ENCODE results near the gene ASH1L. TPM values are rescaled to one million over a fixed set of nuclear protein-coding genes. Genes with fewer than 3 reads are reported as not detected.

Gene ASH1L
- total RNA-seq, 1 donor from 2014 or later = 51.5 TPM

- TF ChIP-seq, protein P1, sequence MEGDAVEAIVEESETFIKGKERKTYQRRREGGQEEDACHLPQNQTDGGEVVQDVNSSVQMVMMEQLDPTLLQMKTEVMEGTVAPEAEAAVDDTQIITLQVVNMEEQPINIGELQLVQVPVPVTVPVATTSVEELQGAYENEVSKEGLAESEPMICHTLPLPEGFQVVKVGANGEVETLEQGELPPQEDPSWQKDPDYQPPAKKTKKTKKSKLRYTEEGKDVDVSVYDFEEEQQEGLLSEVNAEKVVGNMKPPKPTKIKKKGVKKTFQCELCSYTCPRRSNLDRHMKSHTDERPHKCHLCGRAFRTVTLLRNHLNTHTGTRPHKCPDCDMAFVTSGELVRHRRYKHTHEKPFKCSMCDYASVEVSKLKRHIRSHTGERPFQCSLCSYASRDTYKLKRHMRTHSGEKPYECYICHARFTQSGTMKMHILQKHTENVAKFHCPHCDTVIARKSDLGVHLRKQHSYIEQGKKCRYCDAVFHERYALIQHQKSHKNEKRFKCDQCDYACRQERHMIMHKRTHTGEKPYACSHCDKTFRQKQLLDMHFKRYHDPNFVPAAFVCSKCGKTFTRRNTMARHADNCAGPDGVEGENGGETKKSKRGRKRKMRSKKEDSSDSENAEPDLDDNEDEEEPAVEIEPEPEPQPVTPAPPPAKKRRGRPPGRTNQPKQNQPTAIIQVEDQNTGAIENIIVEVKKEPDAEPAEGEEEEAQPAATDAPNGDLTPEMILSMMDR (IDR thresholded peaks at IDR 0.05) = no peak
- no peak for DNase-seq (ENCODE audit: extremely low spot score, unreplicated experiment)
- no peak overlapping the region for H3K27ac Mint-ChIP-seq (ENCODE audit: unreplicated experiment)
- no peak overlapping the region for H3K4me3 Mint-ChIP-seq (ENCODE audit: unreplicated experiment)
- H3K9me3 Mint-ChIP-seq (ENCODE audit: unreplicated experiment) = no peaks in the 10 kb centered on the region
- no peaks in the 10 kb centered on the region for H3K4me1 Mint-ChIP-seq (ENCODE audit: unreplicated experiment)
- H3K27me3 Mint-ChIP-seq (ENCODE audit: unreplicated experiment) = no peaks in the 10 kb centered on the region
- H3K36me3 Mint-ChIP-seq (ENCODE audit: unreplicated experiment) = peaks cover 32% of the 10 kb centered on the region
Measured at GRCh38 chr1:155360051-155360450, 202.6 kb downstream of the ASH1L start.

- H3K36me3 Mint-ChIP-seq (ENCODE audit: unreplicated experiment) = peaks cover 58% of the 10 kb centered on the region
- DNase-seq (ENCODE audit: extremely low spot score, unreplicated experiment) = no peak
- TF ChIP-seq, protein P1 (IDR thresholded peaks at IDR 0.05) = no peak
- no peak overlapping the region for H3K27ac Mint-ChIP-seq (ENCODE audit: unreplicated experiment)
- H3K4me3 Mint-ChIP-seq (ENCODE audit: unreplicated experiment) = no peak overlapping the region
- no peaks in the 10 kb centered on the region for H3K27me3 Mint-ChIP-seq (ENCODE audit: unreplicated experiment)
- no peaks in the 10 kb centered on the region for H3K9me3 Mint-ChIP-seq (ENCODE audit: unreplicated experiment)
- H3K4me1 Mint-ChIP-seq (ENCODE audit: unreplicated experiment) = no peaks in the 10 kb centered on the region
Measured at GRCh38 chr1:155352631-155353030, 210.0 kb downstream of the ASH1L start.

- H3K36me3 Mint-ChIP-seq (ENCODE audit: unreplicated experiment) = peaks cover 60% of the 10 kb centered on the region
- H3K4me1 Mint-ChIP-seq (ENCODE audit: unreplicated experiment) = no peaks in the 10 kb centered on the region
- TF ChIP-seq, protein P1 (IDR thresholded peaks at IDR 0.05) = no peak
- H3K9me3 Mint-ChIP-seq (ENCODE audit: unreplicated experiment) = no peaks in the 10 kb centered on the region
- no peak overlapping the region for H3K4me3 Mint-ChIP-seq (ENCODE audit: unreplicated experiment)
- no peaks in the 10 kb centered on the region for H3K27me3 Mint-ChIP-seq (ENCODE audit: unreplicated experiment)
- no peak overlapping the region for H3K27ac Mint-ChIP-seq (ENCODE audit: unreplicated experiment)
- DNase-seq (ENCODE audit: extremely low spot score, unreplicated experiment) = no peak
Measured at GRCh38 chr1:155342842-155343241, 219.8 kb downstream of the ASH1L start.

GRCh38 chr1:155339515-155340097 lies 223.0 kb downstream of the ASH1L start:
- no peaks in the 10 kb centered on the region for H3K9me3 Mint-ChIP-seq (ENCODE audit: unreplicated experiment)

GRCh38 chr1:155334962-155335361 lies 227.6 kb downstream of the ASH1L start:
- Mint-ChIP-seq H3K27me3 (ENCODE audit: unreplicated experiment) (no peaks in the 10 kb centered on the region), H3K4me3 (ENCODE audit: unreplicated experiment) (no peak overlapping the region), H3K36me3 (ENCODE audit: unreplicated experiment) (peaks cover 40% of the 10 kb centered on the region), H3K4me1 (ENCODE audit: unreplicated experiment) (no peaks in the 10 kb centered on the region), H3K27ac (ENCODE audit: unreplicated experiment) (no peak overlapping the region), H3K9me3 (ENCODE audit: unreplicated experiment) (no peaks in the 10 kb centered on the region)
- no peak for DNase-seq (ENCODE audit: extremely low spot score, unreplicated experiment)
- TF ChIP-seq, protein P1 (IDR thresholded peaks at IDR 0.05) = no peak

More at GRCh38 chr1:155339515-155340097, 223.0 kb downstream of the ASH1L start:
- H3K36me3 Mint-ChIP-seq (ENCODE audit: unreplicated experiment) = peaks cover 57% of the 10 kb centered on the region
- TF ChIP-seq, protein P1 (IDR thresholded peaks at IDR 0.05) = no peak
- no peak overlapping the region for H3K4me3 Mint-ChIP-seq (ENCODE audit: unreplicated experiment)
- no peak overlapping the region for H3K27ac Mint-ChIP-seq (ENCODE audit: unreplicated experiment)
- no peaks in the 10 kb centered on the region for H3K4me1 Mint-ChIP-seq (ENCODE audit: unreplicated experiment)
- no peak for DNase-seq (ENCODE audit: extremely low spot score, unreplicated experiment)
- no peaks in the 10 kb centered on the region for H3K27me3 Mint-ChIP-seq (ENCODE audit: unreplicated experiment)

All from osteocyte (in vitro differentiated cells).